Liver (tissue), 9 donors: ENCODE measurements around the gene CREG2. TPM values are rescaled to one million over a fixed set of nuclear protein-coding genes. Genes with fewer than 3 reads are reported as not detected.

Source experiments
- DNase-seq: peaks from one replicate; pipeline ENCODE4 v3.0.0-alpha.2; 2017; ENCODE audit warnings: low spot score
- H3K27ac ChIP-seq, 2 donors: one replicate each; pipeline ENCODE4 v1.7.0; 2013; ENCODE audit warnings: inconsistent platforms in 2 of 2, low read length in 2 of 2, control low read depth in 1 of 2, low read depth in 1 of 2, mild to moderate bottlenecking in 1 of 2
- H3K27me3 ChIP-seq, 4 donors: one replicate each; pipeline versions ENCODE4 v1.6.1 to v1.7.0; 2013; ENCODE audit warnings: low read length in 3 of 4, inconsistent platforms in 1 of 4, mild to moderate bottlenecking in 1 of 4, moderate library complexity in 1 of 4; ENCODE audit not compliant: control insufficient read depth in 4 of 4, insufficient read depth in 4 of 4
- H3K36me3 ChIP-seq, 4 donors: one replicate each; pipeline versions ENCODE4 v1.6.1 to v1.7.0; 2013; ENCODE audit warnings: low read length in 3 of 4, mild to moderate bottlenecking in 3 of 4, low read depth in 1 of 4, moderate library complexity in 1 of 4; ENCODE audit not compliant: control insufficient read depth in 4 of 4, insufficient read depth in 3 of 4
- H3K4me1 ChIP-seq, 4 donors: one replicate each; pipeline versions ENCODE4 v1.6.1 to v1.7.0; 2013; ENCODE audit warnings: low read length in 3 of 4, mild to moderate bottlenecking in 3 of 4, moderate library complexity in 1 of 4; ENCODE audit not compliant: control insufficient read depth in 4 of 4, insufficient read depth in 4 of 4
- H3K4me3 ChIP-seq, 3 donors: one replicate each; pipeline versions ENCODE4 v1.6.1 to v1.7.0; 2013; ENCODE audit warnings: low read length in 3 of 3, control low read depth in 1 of 3, low read depth in 1 of 3, mild to moderate bottlenecking in 1 of 3
- H3K9ac ChIP-seq, 2 donors: one replicate each; pipeline ENCODE4 v1.7.0; 2013; ENCODE audit warnings: low read length in 2 of 2, mild to moderate bottlenecking in 2 of 2, moderate library complexity in 2 of 2, control low read depth in 1 of 2, low read depth in 1 of 2
- H3K9me3 ChIP-seq, 4 donors: one replicate each; pipeline versions ENCODE4 v1.6.1 to v1.7.0; 2013; ENCODE audit warnings: low read length in 3 of 4; ENCODE audit not compliant: control insufficient read depth in 4 of 4
- EGR1 ChIP-seq, 2 donors: IDR thresholded peaks; 2 replicates each; pipeline ENCODE4 v1.6.1; 2016 to 2018; ENCODE audit warnings: antibody characterized with exemption in 2 of 2, low read depth in 2 of 2
- FOXA1 ChIP-seq: IDR thresholded peaks from 2 replicates; pipeline ENCODE4 v1.6.1; 2016; ENCODE audit warnings: antibody characterized with exemption
- FOXA2 ChIP-seq: IDR thresholded peaks from 2 replicates; pipeline ENCODE4 v1.6.1; 2016; ENCODE audit warnings: antibody characterized with exemption
- GABPA ChIP-seq, 2 donors: IDR thresholded peaks in 1 of 2; conservative IDR thresholded peaks in 1 of 2; 2 replicates each; pipeline ENCODE4 v1.6.1; 2016; ENCODE audit warnings: antibody characterized with exemption in 2 of 2, mild to moderate bottlenecking in 1 of 2, moderate library complexity in 1 of 2
- HNF4A ChIP-seq, 2 donors: conservative IDR thresholded peaks; 2 replicates each; pipeline ENCODE4 v1.6.1; 2016; ENCODE audit warnings: antibody characterized with exemption in 2 of 2, mild to moderate bottlenecking in 2 of 2
- HNF4G ChIP-seq: IDR thresholded peaks from 2 replicates; pipeline ENCODE4 v1.6.1; 2016; ENCODE audit warnings: antibody characterized with exemption
- JUND ChIP-seq, 2 donors: IDR thresholded peaks; 2 replicates each; pipeline ENCODE4 v1.6.1; 2016; ENCODE audit warnings: antibody characterized with exemption in 2 of 2
- MAX ChIP-seq: IDR thresholded peaks from 2 replicates; pipeline ENCODE4 v1.6.1; 2016; ENCODE audit warnings: antibody characterized with exemption
- NR2F2 ChIP-seq: IDR thresholded peaks from 2 replicates; pipeline ENCODE4 v1.6.1; 2016; ENCODE audit warnings: antibody characterized with exemption
- RAD21 ChIP-seq, 2 donors: IDR thresholded peaks; 2 replicates each; pipeline ENCODE4 v1.6.1; 2016; ENCODE audit warnings: antibody characterized with exemption in 2 of 2, mild to moderate bottlenecking in 2 of 2
- RXRA ChIP-seq, 2 donors: IDR thresholded peaks; 2 replicates each; pipeline ENCODE4 v1.6.1; 2017 to 2018; ENCODE audit warnings: antibody characterized with exemption in 2 of 2, mild to moderate bottlenecking in 1 of 2
- SP1 ChIP-seq: IDR thresholded peaks from 2 replicates; pipeline ENCODE4 v1.6.1; 2018; ENCODE audit warnings: antibody characterized with exemption, mild to moderate bottlenecking
- ZBTB33 ChIP-seq: IDR thresholded peaks from 2 replicates; pipeline ENCODE4 v1.6.1; 2016; ENCODE audit warnings: antibody characterized with exemption
- WGBS: extraction: QIAGEN DNeasy Blood & Tissue Kit; methylation state at CpG from one replicate; pipeline ENCODE4 v1.1.7; 2013; 5-methylcytosine and 5-hydroxymethylcytosine counted together
- polyA plus RNA-seq, 2 donors: library from polyadenylated mRNA; stranded (reverse) in 1 of 2; unstranded in 1 of 2; fragments of 200-250 nt in 1 of 2; fragments of >200 nt in 1 of 2; fragmentation: Nextera tagmentation in 1 of 2; extraction: Ambion mirVana in 1 of 2; gene quantifications; one replicate each; pipeline versions ENCODE4 v1.2.1 to v1.2.3, GENCODE V29; 2013 to 2015
- total RNA-seq, 2 donors: library from RNA; depleted of rRNA; stranded (reverse); fragments of >200 nt; gene quantifications; one replicate each; pipeline ENCODE4 v1.2.3, GENCODE V29; 2014
- TF ChIP-seq, protein P1 (sequence below): IDR thresholded peaks from 2 replicates; pipeline ENCODE4 v1.6.1; 2016; ENCODE audit warnings: antibody characterized with exemption
- TF ChIP-seq, protein P2 (sequence below): IDR thresholded peaks from 2 replicates; pipeline ENCODE4 v1.6.1; 2016; ENCODE audit warnings: antibody characterized with exemption, mild to moderate bottlenecking
- donor health status: healthy.
- donor health status: healthy.
- donor health status: healthy.
- donor health status: healthy.
- donor health status: healthy.

CREG2 gene
- total and polyA plus RNA-seq, 4 donors, result 0.05 TPM; not detected in 3

GRCh38 chr2:101402630-101403029 is 15.3 kb upstream of the CREG2 start:
- no peaks in the 10 kb centered on the region for H3K9me3 ChIP-seq
- no peaks in the 10 kb centered on the region for H3K4me1 ChIP-seq
- no peak for TF ChIP-seq NR2F2
- TF ChIP-seq FOXA1, result no peak
- TF ChIP-seq, protein P1, sequence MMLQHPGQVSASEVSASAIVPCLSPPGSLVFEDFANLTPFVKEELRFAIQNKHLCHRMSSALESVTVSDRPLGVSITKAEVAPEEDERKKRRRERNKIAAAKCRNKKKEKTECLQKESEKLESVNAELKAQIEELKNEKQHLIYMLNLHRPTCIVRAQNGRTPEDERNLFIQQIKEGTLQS, result no peak
- no peak for TF ChIP-seq MAX
- no peak for TF ChIP-seq RAD21 (IDR thresholded peaks at IDR 0.05)
- TF ChIP-seq ZBTB33, result no peak
- TF ChIP-seq, protein P2, sequence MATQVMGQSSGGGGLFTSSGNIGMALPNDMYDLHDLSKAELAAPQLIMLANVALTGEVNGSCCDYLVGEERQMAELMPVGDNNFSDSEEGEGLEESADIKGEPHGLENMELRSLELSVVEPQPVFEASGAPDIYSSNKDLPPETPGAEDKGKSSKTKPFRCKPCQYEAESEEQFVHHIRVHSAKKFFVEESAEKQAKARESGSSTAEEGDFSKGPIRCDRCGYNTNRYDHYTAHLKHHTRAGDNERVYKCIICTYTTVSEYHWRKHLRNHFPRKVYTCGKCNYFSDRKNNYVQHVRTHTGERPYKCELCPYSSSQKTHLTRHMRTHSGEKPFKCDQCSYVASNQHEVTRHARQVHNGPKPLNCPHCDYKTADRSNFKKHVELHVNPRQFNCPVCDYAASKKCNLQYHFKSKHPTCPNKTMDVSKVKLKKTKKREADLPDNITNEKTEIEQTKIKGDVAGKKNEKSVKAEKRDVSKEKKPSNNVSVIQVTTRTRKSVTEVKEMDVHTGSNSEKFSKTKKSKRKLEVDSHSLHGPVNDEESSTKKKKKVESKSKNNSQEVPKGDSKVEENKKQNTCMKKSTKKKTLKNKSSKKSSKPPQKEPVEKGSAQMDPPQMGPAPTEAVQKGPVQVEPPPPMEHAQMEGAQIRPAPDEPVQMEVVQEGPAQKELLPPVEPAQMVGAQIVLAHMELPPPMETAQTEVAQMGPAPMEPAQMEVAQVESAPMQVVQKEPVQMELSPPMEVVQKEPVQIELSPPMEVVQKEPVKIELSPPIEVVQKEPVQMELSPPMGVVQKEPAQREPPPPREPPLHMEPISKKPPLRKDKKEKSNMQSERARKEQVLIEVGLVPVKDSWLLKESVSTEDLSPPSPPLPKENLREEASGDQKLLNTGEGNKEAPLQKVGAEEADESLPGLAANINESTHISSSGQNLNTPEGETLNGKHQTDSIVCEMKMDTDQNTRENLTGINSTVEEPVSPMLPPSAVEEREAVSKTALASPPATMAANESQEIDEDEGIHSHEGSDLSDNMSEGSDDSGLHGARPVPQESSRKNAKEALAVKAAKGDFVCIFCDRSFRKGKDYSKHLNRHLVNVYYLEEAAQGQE, result no peak
- TF ChIP-seq GABPA (IDR thresholded peaks at IDR 0.05 in 1 of 2, conservative IDR thresholded peaks at IDR 0.05 in 1 of 2), result no peak
- no peak for TF ChIP-seq SP1
- TF ChIP-seq HNF4A (conservative IDR thresholded peaks at IDR 0.05), result no peak
- TF ChIP-seq RXRA (IDR thresholded peaks at IDR 0.05), result no peak
- TF ChIP-seq HNF4G, result no peak
- no peak for TF ChIP-seq JUND (IDR thresholded peaks at IDR 0.05)
- no peaks in the 10 kb centered on the region for H3K36me3 ChIP-seq
- WGBS, result 90% methylated on average over 6 of the region's 6 CpGs
- no peak overlapping the region for H3K27ac ChIP-seq
- no peak overlapping the region for H3K4me3 ChIP-seq
- no peak overlapping the region for H3K9ac ChIP-seq
- no peaks in the 10 kb centered on the region for H3K27me3 ChIP-seq
- no peak for DNase-seq

GRCh38 chr2:101401906-101402305 is 14.6 kb upstream of the CREG2 start:
- no peaks in the 10 kb centered on the region for H3K36me3 ChIP-seq
- WGBS, result 75% methylated on average over 5 of the region's 5 CpGs
- H3K9me3 ChIP-seq, result no peaks in the 10 kb centered on the region
- no peak overlapping the region for H3K4me3 ChIP-seq
- H3K27ac ChIP-seq, result no peak overlapping the region
- no peak overlapping the region for H3K9ac ChIP-seq
- TF ChIP-seq, protein P1, result no peak
- TF ChIP-seq JUND (IDR thresholded peaks at IDR 0.05), result no peak
- no peak for TF ChIP-seq HNF4A (conservative IDR thresholded peaks at IDR 0.05)
- no peak for TF ChIP-seq FOXA1
- TF ChIP-seq GABPA (IDR thresholded peaks at IDR 0.05 in 1 of 2, conservative IDR thresholded peaks at IDR 0.05 in 1 of 2), result no peak
- no peak for TF ChIP-seq FOXA2
- no peak for TF ChIP-seq EGR1 (IDR thresholded peaks at IDR 0.05; ENCODE audit: low read depth in 2 of 2)
- no peak for DNase-seq
- H3K27me3 ChIP-seq, result no peaks in the 10 kb centered on the region
- no peaks in the 10 kb centered on the region for H3K4me1 ChIP-seq
